ENCODE data around the gene MTCL1. TPM values are rescaled to one million over a fixed set of nuclear protein-coding genes. Genes with fewer than 3 reads are reported as not detected.

Gene MTCL1
- total RNA-seq, 2 donors from 2014 or later: 15.3 to 27.7 TPM

DNA sequence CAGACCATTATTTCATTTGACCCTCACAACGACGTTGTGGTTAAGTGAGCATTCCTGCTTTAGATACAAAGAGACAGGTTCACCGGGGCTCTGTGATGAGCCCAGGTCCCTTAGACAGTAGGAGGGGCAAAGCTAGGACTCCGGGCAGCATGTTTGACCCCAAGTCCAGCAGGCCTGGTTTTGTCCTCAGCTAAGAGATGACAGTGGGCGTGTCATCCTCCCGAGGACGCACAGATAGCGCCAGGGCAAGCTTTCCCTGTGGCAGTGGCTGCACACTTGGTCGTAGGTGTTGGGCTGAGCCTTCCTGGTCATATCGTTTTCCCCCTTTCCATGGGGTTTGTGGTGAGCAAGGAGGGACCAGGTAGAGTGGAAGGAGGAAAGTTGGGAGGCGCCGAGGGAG is 76.3 kb downstream of the MTCL1 start:
- DNase-seq (no peak), ATAC-seq (no peak)
- intact Hi-C loops (cut with DNase I): no loop called here
- Histone ChIP-seq H3K4me1 (peaks cover 3% of the 10 kb centered on the region), H3K27ac (no peak overlapping the region), H3K9me3 (no peaks in the 10 kb centered on the region), H3K4me3 (no peak overlapping the region), H3K27me3 (no peaks in the 10 kb centered on the region), H3K36me3 (replicated peaks in 1 of 2; ENCODE audit: insufficient read depth in 1 of 2, low read depth in 2 of 2) (no peaks in the 10 kb centered on the region)
- TF ChIP-seq POLR2A (IDR thresholded peaks at IDR 0.05): no peak
- TF ChIP-seq, protein P1, sequence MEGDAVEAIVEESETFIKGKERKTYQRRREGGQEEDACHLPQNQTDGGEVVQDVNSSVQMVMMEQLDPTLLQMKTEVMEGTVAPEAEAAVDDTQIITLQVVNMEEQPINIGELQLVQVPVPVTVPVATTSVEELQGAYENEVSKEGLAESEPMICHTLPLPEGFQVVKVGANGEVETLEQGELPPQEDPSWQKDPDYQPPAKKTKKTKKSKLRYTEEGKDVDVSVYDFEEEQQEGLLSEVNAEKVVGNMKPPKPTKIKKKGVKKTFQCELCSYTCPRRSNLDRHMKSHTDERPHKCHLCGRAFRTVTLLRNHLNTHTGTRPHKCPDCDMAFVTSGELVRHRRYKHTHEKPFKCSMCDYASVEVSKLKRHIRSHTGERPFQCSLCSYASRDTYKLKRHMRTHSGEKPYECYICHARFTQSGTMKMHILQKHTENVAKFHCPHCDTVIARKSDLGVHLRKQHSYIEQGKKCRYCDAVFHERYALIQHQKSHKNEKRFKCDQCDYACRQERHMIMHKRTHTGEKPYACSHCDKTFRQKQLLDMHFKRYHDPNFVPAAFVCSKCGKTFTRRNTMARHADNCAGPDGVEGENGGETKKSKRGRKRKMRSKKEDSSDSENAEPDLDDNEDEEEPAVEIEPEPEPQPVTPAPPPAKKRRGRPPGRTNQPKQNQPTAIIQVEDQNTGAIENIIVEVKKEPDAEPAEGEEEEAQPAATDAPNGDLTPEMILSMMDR (IDR thresholded peaks at IDR 0.05): no peak
- 83 to 87% methylated on average over 11 to 12 of the region's 12 CpGs for WGBS, 2 donors

DNA sequence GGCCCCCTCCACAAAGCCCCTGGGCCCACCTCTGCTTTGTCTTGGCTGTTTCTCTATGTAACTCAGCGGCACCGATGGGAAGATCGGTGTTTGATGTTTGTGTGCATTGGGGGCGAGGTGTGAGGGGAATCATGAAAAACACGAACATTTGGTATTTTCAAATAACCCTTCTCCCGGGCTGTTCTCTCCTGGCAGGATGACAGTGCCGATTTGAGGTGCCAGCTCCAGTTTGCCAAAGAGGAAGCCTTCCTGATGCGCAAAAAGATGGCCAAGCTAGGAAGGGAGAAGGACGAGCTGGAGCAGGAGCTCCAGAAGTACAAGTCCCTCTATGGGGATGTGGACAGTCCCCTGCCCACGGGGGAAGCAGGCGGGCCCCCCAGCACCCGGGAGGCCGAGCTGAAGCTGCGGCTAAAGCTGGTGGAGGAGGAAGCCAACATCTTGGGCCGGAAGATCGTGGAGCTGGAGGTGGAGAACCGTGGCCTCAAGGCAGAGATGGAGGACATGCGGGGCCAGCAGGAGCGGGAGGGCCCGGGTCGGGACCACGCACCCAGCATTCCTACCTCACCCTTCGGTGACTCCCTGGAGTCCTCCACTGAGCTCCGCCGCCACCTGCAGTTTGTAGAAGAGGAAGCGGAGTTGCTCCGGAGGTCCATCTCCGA is 78.1 kb downstream of the MTCL1 start:
- Histone ChIP-seq H3K36me3 (replicated peaks in 1 of 2; ENCODE audit: insufficient read depth in 1 of 2, low read depth in 2 of 2) (no peaks in the 10 kb centered on the region), H3K9me3 (no peaks in the 10 kb centered on the region), H3K27me3 (no peaks in the 10 kb centered on the region), H3K4me3 (no peak overlapping the region), H3K4me1 (peaks cover 3% of the 10 kb centered on the region), H3K27ac (no peak overlapping the region)
- intact Hi-C loops (cut with DNase I): no loop called here
- TF ChIP-seq, protein P1 (IDR thresholded peaks at IDR 0.05): no peak
- TF ChIP-seq POLR2A (IDR thresholded peaks at IDR 0.05): no peak
- 93 to 94% methylated on average over 20 to 28 of the region's 28 CpGs for WGBS, 2 donors
- ATAC-seq (no peak), DNase-seq (no peak)

DNA sequence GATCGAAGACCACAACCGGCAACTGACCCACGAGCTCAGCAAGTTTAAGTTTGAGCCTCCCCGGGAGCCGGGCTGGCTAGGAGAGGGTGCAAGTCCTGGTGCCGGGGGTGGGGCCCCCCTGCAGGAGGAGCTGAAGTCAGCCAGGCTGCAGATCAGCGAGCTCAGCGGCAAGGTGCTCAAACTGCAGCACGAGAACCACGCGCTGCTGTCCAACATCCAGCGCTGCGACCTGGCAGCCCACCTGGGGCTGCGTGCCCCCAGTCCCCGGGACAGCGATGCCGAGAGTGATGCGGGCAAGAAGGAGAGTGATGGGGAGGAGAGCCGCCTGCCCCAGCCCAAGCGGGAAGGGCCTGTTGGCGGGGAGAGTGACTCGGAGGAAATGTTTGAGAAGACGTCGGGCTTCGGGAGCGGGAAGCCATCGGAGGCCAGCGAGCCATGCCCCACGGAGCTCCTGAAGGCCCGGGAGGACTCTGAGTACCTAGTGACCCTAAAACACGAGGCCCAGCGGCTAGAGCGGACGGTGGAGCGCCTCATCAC is 78.7 kb downstream of the MTCL1 start:
- Histone ChIP-seq H3K4me3 (no peak overlapping the region), H3K9me3 (no peaks in the 10 kb centered on the region), H3K27ac (no peak overlapping the region), H3K27me3 (no peaks in the 10 kb centered on the region), H3K36me3 (replicated peaks in 1 of 2; ENCODE audit: insufficient read depth in 1 of 2, low read depth in 2 of 2) (no peaks in the 10 kb centered on the region), H3K4me1 (peaks cover 3% of the 10 kb centered on the region)
- intact Hi-C loops (cut with DNase I): no loop called here
- DNase-seq (no peak), ATAC-seq (no peak)
- 93 to 95% methylated on average over 26 to 35 of the region's 35 CpGs for WGBS, 2 donors
- TF ChIP-seq, protein P1 (IDR thresholded peaks at IDR 0.05): no peak
- TF ChIP-seq POLR2A (IDR thresholded peaks at IDR 0.05): no peak

DNA sequence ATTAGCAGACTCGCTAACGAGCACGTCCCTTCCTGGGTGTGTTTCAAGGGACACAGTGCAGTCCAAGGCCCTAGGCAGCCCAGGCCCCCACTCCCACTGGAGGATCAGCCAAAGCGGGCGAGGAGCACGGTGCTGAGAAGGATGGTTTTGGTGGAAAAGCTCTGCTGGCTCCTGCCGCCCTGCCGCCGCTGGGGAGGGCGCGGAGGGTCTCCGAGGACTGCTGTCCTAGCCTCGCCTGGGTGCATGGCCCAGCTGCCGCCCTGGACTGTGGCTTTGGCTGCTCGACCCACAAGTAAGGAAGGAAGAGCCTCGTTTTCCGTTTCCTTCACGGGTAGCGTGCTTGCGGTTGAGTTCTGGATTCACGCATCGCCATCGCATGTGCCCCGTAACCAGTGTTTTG is 79.9 kb downstream of the MTCL1 start:
- H3K27ac ChIP-seq: no peak overlapping the region
- no peak for TF ChIP-seq POLR2A (IDR thresholded peaks at IDR 0.05)
- TF ChIP-seq, protein P1 (IDR thresholded peaks at IDR 0.05): no peak
- no peaks in the 10 kb centered on the region for H3K27me3 ChIP-seq
- H3K36me3 ChIP-seq (replicated peaks in 1 of 2; ENCODE audit: insufficient read depth in 1 of 2, low read depth in 2 of 2): no peaks in the 10 kb centered on the region
- 94 to 97% methylated on average over 24 of the region's 24 CpGs for WGBS, 2 donors
- peaks cover 1% of the 10 kb centered on the region for H3K4me1 ChIP-seq
- DNase-seq (no peak), ATAC-seq (no peak)
- no peak overlapping the region for H3K4me3 ChIP-seq
- no peaks in the 10 kb centered on the region for H3K9me3 ChIP-seq
- intact Hi-C loops (cut with DNase I): no loop called here
